ENCODE data around the gene EPHB2.

The EPHB2 gene

DNA sequence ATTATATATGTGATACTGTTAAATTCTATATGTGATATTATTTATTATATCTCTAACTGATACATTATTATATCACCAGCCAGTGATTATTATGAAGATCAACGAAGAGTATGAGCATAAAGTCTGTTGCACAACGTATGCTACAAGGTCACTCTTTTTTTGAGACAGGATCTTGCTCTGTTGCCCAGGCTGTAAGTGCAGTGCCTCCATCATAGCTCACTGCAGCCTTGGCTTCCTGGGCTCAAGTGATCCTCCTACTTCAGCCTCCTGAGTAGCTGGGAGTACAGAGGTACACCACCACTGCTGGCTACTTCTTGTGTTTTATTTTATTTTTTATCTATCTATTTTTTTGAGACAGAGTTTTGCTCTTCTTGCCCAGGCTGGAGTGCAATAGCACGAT, 14.0 kb upstream of the EPHB2 start:
- no peaks in the 10 kb centered on the region for H3K36me3 ChIP-seq
- H3K4me1 ChIP-seq (ENCODE audit: control insufficient read depth in 1 of 2, insufficient read depth in 1 of 2, low read depth in 1 of 2, low read length in 1 of 2) = no peaks in the 10 kb centered on the region
- no peak overlapping the region for H3K4me3 ChIP-seq (ENCODE audit: low read depth in 1 of 2, low read length in 1 of 2)
- TF ChIP-seq, protein P1, sequence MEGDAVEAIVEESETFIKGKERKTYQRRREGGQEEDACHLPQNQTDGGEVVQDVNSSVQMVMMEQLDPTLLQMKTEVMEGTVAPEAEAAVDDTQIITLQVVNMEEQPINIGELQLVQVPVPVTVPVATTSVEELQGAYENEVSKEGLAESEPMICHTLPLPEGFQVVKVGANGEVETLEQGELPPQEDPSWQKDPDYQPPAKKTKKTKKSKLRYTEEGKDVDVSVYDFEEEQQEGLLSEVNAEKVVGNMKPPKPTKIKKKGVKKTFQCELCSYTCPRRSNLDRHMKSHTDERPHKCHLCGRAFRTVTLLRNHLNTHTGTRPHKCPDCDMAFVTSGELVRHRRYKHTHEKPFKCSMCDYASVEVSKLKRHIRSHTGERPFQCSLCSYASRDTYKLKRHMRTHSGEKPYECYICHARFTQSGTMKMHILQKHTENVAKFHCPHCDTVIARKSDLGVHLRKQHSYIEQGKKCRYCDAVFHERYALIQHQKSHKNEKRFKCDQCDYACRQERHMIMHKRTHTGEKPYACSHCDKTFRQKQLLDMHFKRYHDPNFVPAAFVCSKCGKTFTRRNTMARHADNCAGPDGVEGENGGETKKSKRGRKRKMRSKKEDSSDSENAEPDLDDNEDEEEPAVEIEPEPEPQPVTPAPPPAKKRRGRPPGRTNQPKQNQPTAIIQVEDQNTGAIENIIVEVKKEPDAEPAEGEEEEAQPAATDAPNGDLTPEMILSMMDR (IDR thresholded peaks at IDR 0.05) = no peak
- H3K27ac ChIP-seq = no peak overlapping the region
- H3K27me3 ChIP-seq = no peaks in the 10 kb centered on the region
- no peaks in the 10 kb centered on the region for H3K9me3 ChIP-seq

DNA sequence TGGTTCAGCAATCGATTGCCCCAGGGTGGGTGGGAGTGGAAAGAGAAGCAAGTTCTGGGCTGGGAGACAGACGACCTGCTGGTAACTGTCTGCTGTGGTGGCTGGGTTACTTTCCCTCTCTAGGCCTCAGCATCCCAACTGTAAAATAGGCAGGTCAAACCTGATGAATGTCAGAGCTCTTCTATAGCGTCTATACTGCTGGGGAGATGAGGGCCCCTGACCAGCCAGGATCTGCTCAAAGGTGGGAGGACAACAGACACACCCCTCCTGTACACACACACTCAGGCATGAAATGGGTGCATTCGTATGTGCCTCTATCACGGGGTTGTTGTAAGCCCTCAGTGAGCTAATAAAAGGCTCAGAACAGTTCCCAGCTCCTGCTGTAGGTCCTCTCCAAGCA, 12.7 kb upstream of the EPHB2 start:
- H3K27me3 ChIP-seq = no peaks in the 10 kb centered on the region

DNA sequence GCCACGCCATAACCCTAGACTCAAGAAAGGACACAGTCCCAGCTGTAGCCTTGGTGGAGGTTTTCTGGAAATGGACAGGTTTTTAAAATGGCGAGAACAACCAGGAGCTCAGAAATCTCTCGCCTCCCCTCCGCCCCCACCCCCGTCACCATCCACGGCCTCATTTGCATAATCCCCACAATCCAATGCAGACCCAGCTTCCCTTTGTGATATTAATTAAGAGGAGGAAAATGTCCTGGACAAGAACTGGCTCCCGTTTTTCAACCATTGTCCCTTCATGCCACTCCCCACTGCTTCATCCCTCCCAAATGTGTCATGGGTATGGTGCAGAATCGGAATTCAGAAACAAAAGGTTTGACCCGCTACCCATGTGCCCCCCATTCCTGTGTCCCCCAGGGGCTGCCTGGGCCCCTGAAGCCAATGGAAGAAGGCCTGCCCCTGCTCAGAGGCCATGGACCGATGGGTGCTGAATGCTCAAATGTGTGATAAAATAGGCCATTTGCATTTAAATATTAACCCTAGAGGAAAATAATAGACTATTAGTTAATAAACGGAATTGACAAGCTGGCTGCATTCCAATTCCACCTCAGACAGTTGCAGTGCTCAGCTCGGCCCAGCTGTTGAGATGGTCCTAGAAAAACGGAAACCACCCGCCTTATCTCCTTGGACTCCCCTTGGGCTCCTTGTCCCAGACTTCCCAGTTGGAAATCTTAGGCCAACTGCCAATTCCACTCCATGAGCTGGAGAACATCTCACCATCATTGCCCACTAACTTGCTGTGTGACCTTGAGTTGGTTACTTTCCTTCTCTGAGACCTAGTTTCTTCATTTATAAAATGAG, 10.7 kb upstream of the EPHB2 start:
- Histone ChIP-seq H3K4me1 (ENCODE audit: control insufficient read depth in 1 of 2, insufficient read depth in 1 of 2, low read depth in 1 of 2, low read length in 1 of 2) (no peaks in the 10 kb centered on the region), H3K36me3 (no peaks in the 10 kb centered on the region), H3K27ac (no peak overlapping the region), H3K4me3 (ENCODE audit: low read depth in 1 of 2, low read length in 1 of 2) (no peak overlapping the region), H3K27me3 (no peaks in the 10 kb centered on the region), H3K9me3 (no peaks in the 10 kb centered on the region)
- TF ChIP-seq, protein P1 (IDR thresholded peaks at IDR 0.05) = no peak

More for the DNA sequence above, 12.7 kb upstream of the EPHB2 start:
- no peaks in the 10 kb centered on the region for H3K36me3 ChIP-seq
- H3K27ac ChIP-seq = no peak overlapping the region
- no peaks in the 10 kb centered on the region for H3K9me3 ChIP-seq
- TF ChIP-seq, protein P1 (IDR thresholded peaks at IDR 0.05) = no peak
- H3K4me3 ChIP-seq (ENCODE audit: low read depth in 1 of 2, low read length in 1 of 2) = no peak overlapping the region
- no peaks in the 10 kb centered on the region for H3K4me1 ChIP-seq (ENCODE audit: control insufficient read depth in 1 of 2, insufficient read depth in 1 of 2, low read depth in 1 of 2, low read length in 1 of 2)

DNA sequence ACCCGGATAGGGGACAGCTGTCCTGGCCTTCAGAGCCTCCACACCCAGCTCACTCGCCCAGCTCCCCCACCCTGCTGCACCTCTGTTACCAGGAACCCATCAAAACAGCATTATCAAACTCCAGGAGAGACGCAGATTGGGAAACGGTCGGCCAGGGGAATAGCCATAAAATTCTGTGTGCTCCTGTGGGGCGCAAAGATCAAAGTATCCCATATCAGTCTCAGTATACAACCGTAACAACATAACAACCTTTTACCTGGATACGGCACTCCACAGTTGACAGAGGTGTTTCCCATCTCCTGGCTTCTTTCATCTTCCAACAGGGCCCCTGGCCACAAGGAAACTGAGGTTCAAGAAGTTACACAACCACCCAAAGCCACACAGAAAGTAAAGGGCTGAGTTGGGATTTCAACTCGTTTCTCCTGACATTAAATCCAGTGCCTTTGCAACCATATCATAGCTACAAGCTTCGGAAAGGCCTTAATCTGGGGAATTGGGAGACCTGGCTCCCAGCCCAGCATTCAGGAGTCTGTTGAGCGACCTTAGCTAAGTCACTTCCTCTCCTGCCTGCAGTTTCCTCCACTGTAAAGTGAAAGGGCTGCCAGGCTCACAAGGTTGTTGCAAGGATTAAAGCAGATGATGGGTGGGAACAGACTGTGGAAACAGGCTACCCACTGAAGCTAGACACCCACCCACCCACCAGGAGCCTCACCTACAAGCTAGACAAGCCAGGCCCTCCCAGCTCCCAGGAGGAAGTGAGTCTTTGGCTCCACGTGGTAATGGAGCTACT, 8.1 kb upstream of the EPHB2 start:
- H3K27ac ChIP-seq = no peak overlapping the region
- H3K4me3 ChIP-seq (ENCODE audit: low read depth in 1 of 2, low read length in 1 of 2) = no peak overlapping the region
- no peaks in the 10 kb centered on the region for H3K4me1 ChIP-seq (ENCODE audit: control insufficient read depth in 1 of 2, insufficient read depth in 1 of 2, low read depth in 1 of 2, low read length in 1 of 2)
- H3K27me3 ChIP-seq = peaks cover under 1% of the 10 kb centered on the region
- TF ChIP-seq, protein P1 (IDR thresholded peaks at IDR 0.05) = no peak
- H3K9me3 ChIP-seq = no peaks in the 10 kb centered on the region
- H3K36me3 ChIP-seq = no peaks in the 10 kb centered on the region

DNA sequence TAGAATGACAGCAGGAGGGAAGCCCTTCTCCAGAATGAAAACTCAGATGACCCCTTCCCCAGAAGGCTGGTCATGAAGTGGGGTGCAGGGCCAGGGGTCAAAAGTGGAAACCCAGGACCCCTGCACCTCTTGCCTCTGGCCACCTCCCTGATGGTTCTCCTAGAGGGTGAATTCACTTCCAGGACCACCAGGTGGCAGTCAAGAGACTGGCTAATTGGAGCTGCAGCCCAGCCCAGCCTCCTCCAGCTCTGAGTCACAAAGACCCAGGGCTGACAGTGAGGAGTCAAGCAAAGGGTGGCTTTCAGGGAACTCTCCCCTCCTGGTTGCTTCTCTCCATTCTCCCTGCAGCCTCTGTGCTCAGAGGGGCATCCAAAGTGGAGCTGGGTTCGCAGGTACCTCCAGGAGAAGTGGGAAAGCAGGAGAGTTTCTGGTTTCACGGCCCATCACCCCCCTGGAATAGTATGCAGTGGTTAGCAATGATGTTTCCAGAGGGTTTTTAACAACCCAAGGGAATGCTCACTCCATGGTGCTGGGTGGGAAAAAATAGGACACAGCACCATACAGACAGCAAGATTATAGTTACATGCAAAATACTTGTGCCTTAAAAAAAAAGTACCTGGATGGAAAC, 6.1 kb upstream of the EPHB2 start:
- Histone ChIP-seq H3K36me3 (no peaks in the 10 kb centered on the region), H3K27ac (no peak overlapping the region), H3K4me1 (ENCODE audit: control insufficient read depth in 1 of 2, insufficient read depth in 1 of 2, low read depth in 1 of 2, low read length in 1 of 2) (no peaks in the 10 kb centered on the region), H3K27me3 (peaks cover 21% of the 10 kb centered on the region), H3K4me3 (ENCODE audit: low read depth in 1 of 2, low read length in 1 of 2) (no peak overlapping the region), H3K9me3 (no peaks in the 10 kb centered on the region)
- TF ChIP-seq, protein P1 (IDR thresholded peaks at IDR 0.05) = peak; percentile 36
